AG08396 (cell line): ENCODE data around the gene SREBF1.

Source experiments
- DNase-seq: peaks from one replicate; pipeline ENCODE4 v3.0.0; 2012; ENCODE audit warnings: low spot score, mixed read lengths

Gene SREBF1

GRCh38 chr17:17836818-17837379, at the start of gene SREBF1:
TSS of gene SREBF1 (minus strand) at chr17:17836986. CDS start at chr17:17836817, 169 bp downstream.
- peak; percentile 78 for DNase-seq

- no peak for DNase-seq
Observed at GRCh38 chr17:17886226-17886625, 49.4 kb upstream of the SREBF1 start.

GRCh38 chr17:17884391-17885357, 47.9 kb upstream of the SREBF1 start:
- DNase-seq: no peak

GRCh38 chr17:17883801-17884200, 47.0 kb upstream of the SREBF1 start:
- no peak for DNase-seq

GRCh38 chr17:17882082-17882581, 45.3 kb upstream of the SREBF1 start:
- DNase-seq: no peak

- DNase-seq: no peak
Observed at GRCh38 chr17:17880577-17881196, 43.9 kb upstream of the SREBF1 start.

GRCh38 chr17:17877529-17878358, 41.0 kb upstream of the SREBF1 start:
- DNase-seq: peak; percentile 70

GRCh38 chr17:17876959-17877528, 40.3 kb upstream of the SREBF1 start:
- no peak for DNase-seq

GRCh38 chr17:17874478-17874877, 37.7 kb upstream of the SREBF1 start:
- peak; percentile 62 for DNase-seq

- DNase-seq: no peak
Observed at GRCh38 chr17:17873450-17873991, 36.7 kb upstream of the SREBF1 start.

GRCh38 chr17:17872547-17873345, 36.0 kb upstream of the SREBF1 start:
- DNase-seq: no peak

GRCh38 chr17:17871913-17872312, 35.1 kb upstream of the SREBF1 start:
- DNase-seq: no peak

- no peak for DNase-seq
Observed at GRCh38 chr17:17870247-17870646, 33.5 kb upstream of the SREBF1 start.

- DNase-seq: no peak
Observed at GRCh38 chr17:17868641-17869522, 32.1 kb upstream of the SREBF1 start.

GRCh38 chr17:17866897-17867296, 30.1 kb upstream of the SREBF1 start:
- no peak for DNase-seq

GRCh38 chr17:17866425-17866824, 29.6 kb upstream of the SREBF1 start:
- DNase-seq: no peak

GRCh38 chr17:17865035-17865434, 28.2 kb upstream of the SREBF1 start:
- DNase-seq: no peak

GRCh38 chr17:17860766-17861107, 24.0 kb upstream of the SREBF1 start:
- peak; percentile 13 for DNase-seq
